ENCODE data around the gene ARL5B. TPM values are rescaled to one million over a fixed set of nuclear protein-coding genes. Genes with fewer than 3 reads are reported as not detected.

ARL5B gene
- total RNA-seq, 1 donor from 2014 or later = 10.6 TPM

DNA sequence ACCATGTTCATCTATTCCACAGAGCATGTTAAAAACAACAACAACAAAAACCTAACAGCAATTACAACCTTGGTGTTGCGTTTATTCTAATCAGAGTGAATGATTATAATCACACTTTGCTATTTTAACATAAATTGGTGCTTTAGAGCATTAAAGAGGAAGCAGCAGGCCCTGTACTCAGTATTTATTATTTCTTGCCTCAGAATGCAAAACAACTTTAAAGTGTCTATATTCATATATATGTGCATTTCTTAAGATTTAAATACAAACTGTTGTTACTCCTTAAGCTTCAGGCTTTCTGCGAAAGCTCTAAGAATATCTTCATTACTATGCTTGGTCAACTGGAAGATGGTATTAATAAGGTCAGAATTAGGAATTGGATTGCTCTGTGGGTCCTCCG, 21.5 kb downstream of the ARL5B start:
- Histone ChIP-seq H3K4me1 (no peaks in the 10 kb centered on the region), H3K27ac (no peak overlapping the region), H3K4me3 (no peak overlapping the region), H3K27me3 (ENCODE audit: low read depth) (no peaks in the 10 kb centered on the region), H3K36me3 (peaks cover 4% of the 10 kb centered on the region), H3K9me3 (no peaks in the 10 kb centered on the region)
- ATAC-seq (no peak), DNase-seq (no peak)
- TF ChIP-seq CTCF (IDR thresholded peaks at IDR 0.05) = no peak
- intact Hi-C loops (cut with DNase I) = no loop called here

DNA sequence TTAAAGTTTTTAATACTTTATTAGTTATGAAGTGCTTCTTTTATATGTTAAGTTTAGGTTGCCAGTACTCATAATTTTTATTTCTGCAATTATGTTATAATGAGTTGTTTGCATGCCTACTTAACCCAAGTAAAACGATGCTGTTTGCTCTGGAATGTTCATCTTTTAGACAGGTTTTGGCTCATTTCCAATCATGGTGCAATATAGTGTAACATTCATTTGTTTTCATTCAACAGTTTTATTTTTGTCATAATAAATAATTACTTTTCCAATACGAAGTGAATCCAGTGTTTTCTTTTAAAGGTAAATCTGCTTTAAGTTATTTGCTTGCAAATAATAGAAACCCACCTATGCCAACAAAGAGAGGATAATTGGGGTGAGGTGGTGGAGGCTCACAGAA, 22.1 kb downstream of the ARL5B start:
- Histone ChIP-seq H3K36me3 (no peaks in the 10 kb centered on the region), H3K27me3 (ENCODE audit: low read depth) (no peaks in the 10 kb centered on the region), H3K9me3 (no peaks in the 10 kb centered on the region), H3K27ac (no peak overlapping the region), H3K4me1 (no peaks in the 10 kb centered on the region), H3K4me3 (no peak overlapping the region)
- ATAC-seq (no peak), DNase-seq (no peak)
- no peak for TF ChIP-seq CTCF (IDR thresholded peaks at IDR 0.05)
- intact Hi-C loops (cut with DNase I) = no loop called here

DNA sequence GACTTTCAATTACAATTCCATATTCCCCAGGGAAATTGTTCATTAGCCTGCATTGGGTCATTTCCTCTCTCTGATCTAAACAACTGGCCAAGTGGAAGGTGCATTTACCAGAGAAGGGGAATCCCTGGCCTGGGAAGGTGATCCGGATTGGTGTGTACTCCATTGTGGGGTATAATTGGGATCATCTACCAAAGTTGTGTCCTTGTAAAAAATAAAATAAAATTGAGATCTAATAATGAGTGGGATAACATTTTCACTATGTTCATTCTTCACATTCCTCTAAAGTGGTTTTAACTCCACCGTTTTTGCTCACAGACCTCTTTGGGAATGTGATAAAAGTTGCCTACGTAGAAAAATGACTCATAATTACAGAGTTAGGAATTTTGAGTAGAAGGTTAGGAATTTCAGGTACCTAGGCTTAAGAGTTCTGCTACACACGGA, 22.8 kb downstream of the ARL5B start:
- no peak for DNase-seq
- Histone ChIP-seq H3K4me1 (no peaks in the 10 kb centered on the region), H3K4me3 (no peak overlapping the region), H3K36me3 (no peaks in the 10 kb centered on the region), H3K27me3 (ENCODE audit: low read depth) (no peaks in the 10 kb centered on the region), H3K27ac (no peak overlapping the region), H3K9me3 (no peaks in the 10 kb centered on the region)
- TF ChIP-seq CTCF (IDR thresholded peaks at IDR 0.05) = no peak
- intact Hi-C loops (cut with DNase I) = no loop called here
- ATAC-seq = peak; percentile 73 to 87

DNA sequence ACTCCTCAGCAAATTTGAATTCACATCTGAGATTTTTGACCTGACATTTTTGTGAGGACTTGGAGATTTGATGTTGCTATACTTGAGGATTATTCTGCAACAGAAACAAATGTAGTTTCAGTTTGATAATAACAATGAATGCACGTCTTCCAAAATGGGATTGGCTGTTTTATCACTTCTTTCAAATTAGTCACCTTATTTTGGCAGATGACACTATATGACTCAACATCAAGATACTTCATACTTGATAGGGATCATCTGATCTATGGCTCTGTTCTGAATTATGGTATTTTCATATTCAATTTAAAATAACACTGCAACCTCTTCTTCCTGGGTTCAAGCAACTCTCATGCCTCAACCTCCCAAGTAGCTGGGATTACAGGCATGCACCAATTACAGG, 24.2 kb downstream of the ARL5B start:
- no peaks in the 10 kb centered on the region for H3K27me3 ChIP-seq (ENCODE audit: low read depth)
- no peaks in the 10 kb centered on the region for H3K4me1 ChIP-seq
- no peak overlapping the region for H3K4me3 ChIP-seq
- intact Hi-C loops (cut with DNase I) = no loop called here
- H3K36me3 ChIP-seq = no peaks in the 10 kb centered on the region
- no peak for ATAC-seq
- H3K27ac ChIP-seq = no peak overlapping the region
- H3K9me3 ChIP-seq = no peaks in the 10 kb centered on the region
- DNase-seq = no peak
- no peak for TF ChIP-seq CTCF (IDR thresholded peaks at IDR 0.05)

DNA sequence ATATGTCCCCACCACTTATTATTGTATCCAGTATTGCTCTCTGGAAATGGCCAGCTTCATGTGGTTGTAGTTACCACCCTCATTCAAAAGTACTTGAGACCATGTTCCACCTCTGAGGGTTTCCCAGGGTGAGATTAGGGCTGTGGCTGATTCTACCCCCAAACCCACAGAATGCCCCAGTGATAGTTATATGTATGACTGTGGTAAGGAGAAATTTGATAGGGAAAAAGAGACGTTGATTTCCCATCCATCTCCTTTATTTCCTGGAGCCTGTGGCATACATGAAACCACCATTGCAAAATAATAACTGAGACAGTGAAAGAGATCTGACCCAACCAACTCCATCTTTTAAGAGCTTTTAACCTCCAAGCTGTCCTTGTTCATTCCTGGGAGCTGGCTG, 25.2 kb downstream of the ARL5B start:
- Histone ChIP-seq H3K36me3 (no peaks in the 10 kb centered on the region), H3K27ac (no peak overlapping the region), H3K9me3 (no peaks in the 10 kb centered on the region), H3K4me3 (no peak overlapping the region), H3K27me3 (ENCODE audit: low read depth) (no peaks in the 10 kb centered on the region), H3K4me1 (no peaks in the 10 kb centered on the region)
- no peak for TF ChIP-seq CTCF (IDR thresholded peaks at IDR 0.05)
- intact Hi-C loops (cut with DNase I) = no loop called here
- ATAC-seq (no peak), DNase-seq (no peak)

DNA sequence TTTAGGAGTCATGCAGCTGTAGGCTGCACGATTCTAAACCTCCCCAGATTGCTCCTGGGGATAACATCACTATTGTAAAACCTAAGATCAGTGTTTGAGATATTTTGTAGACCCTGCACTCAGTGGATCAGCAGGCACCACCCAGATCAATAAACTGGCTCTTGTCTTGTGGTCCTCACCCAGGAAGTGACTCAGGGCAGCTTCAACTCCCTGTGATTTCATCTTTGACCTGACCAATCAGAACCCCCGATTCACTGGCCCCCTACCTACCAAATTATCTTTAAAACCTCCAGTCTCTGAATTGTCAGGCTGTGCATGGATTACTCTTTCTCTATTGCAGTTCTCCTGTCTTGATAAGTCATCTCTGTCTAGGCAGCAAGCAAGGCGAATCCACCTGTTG, 25.7 kb downstream of the ARL5B start:
- Histone ChIP-seq H3K27ac (no peak overlapping the region), H3K4me1 (no peaks in the 10 kb centered on the region), H3K36me3 (no peaks in the 10 kb centered on the region), H3K4me3 (no peak overlapping the region), H3K27me3 (ENCODE audit: low read depth) (no peaks in the 10 kb centered on the region), H3K9me3 (no peaks in the 10 kb centered on the region)
- DNase-seq = no peak
- no peak for TF ChIP-seq CTCF (IDR thresholded peaks at IDR 0.05)
- ATAC-seq = no peak
- intact Hi-C loops (cut with DNase I) = no loop called here

All from lower lobe of right lung (tissue), 2 donors.